CD8-positive, alpha-beta memory T cell (primary cell): ENCODE measurements around the gene NPPB. TPM values are rescaled to one million over a fixed set of nuclear protein-coding genes. Genes with fewer than 3 reads are reported as not detected.

Experiments
- CTCF ChIA-PET: fragments of 350-600 bp; sonication (Branson Sonifier 250); formaldehyde crosslinking; loops from one replicate; lab custom pipeline; 2021; ENCODE audit warnings: antibody characterized with exemption; lab: Charles Lee
- POLR2A ChIA-PET: fragments of 350-600 bp; sonication (Branson Sonifier 250); formaldehyde crosslinking; loops from one replicate; lab custom pipeline; 2021; ENCODE audit warnings: antibody characterized with exemption; lab: Charles Lee
- DNase-seq, 5 donors: peaks; one replicate each; pipeline versions ENCODE4 v3.0.0 to v3.0.0-alpha.2; 2020 to 2022; ENCODE audit warnings: mixed read lengths in 1 of 5
- H3K27ac ChIP-seq: one replicate; pipeline ENCODE4 v1.7.0; 2013; ENCODE audit warnings: low read depth, mild to moderate bottlenecking, low read length, moderate library complexity
- H3K27me3 ChIP-seq: 2 replicates; pipeline ENCODE4 v1.7.0; 2013; ENCODE audit warnings: low read length, mild to moderate bottlenecking; ENCODE audit not compliant: insufficient read depth, poor library complexity, severe bottlenecking
- H3K36me3 ChIP-seq: 2 replicates; pipeline ENCODE4 v1.7.0; 2013; ENCODE audit warnings: mild to moderate bottlenecking, low read length, moderate library complexity; ENCODE audit not compliant: insufficient read depth
- H3K4me1 ChIP-seq: 2 replicates; pipeline ENCODE4 v1.7.0; 2013; ENCODE audit warnings: mild to moderate bottlenecking, low read length, moderate library complexity; ENCODE audit not compliant: insufficient read depth
- H3K4me3 ChIP-seq: 2 replicates; pipeline ENCODE4 v1.7.0; 2013; ENCODE audit warnings: mild to moderate bottlenecking, low read length
- H3K9me3 ChIP-seq: 2 replicates; pipeline ENCODE4 v1.7.0; 2013; ENCODE audit warnings: mild to moderate bottlenecking, low read length
- H3K27ac Mint-ChIP-seq, 8 donors: one replicate each; pipeline ENCODE4 v1.8.0; 2020 to 2021; ENCODE audit warnings: mixed read lengths in 8 of 8, mild to moderate bottlenecking in 6 of 8, inconsistent platforms in 3 of 8, moderate library complexity in 3 of 8
- H3K27me3 Mint-ChIP-seq, 2 donors: one replicate each; pipeline ENCODE4 v1.8.0; 2020 to 2021; ENCODE audit warnings: mixed read lengths in 2 of 2, mild to moderate bottlenecking in 1 of 2, moderate library complexity in 1 of 2
- H3K36me3 Mint-ChIP-seq, 3 donors: one replicate each; pipeline ENCODE4 v1.8.0; 2020 to 2021; ENCODE audit warnings: mixed read lengths in 3 of 3, inconsistent platforms in 1 of 3, mild to moderate bottlenecking in 1 of 3
- H3K4me1 Mint-ChIP-seq, 3 donors: one replicate each; pipeline ENCODE4 v1.8.0; 2020 to 2021; ENCODE audit warnings: mixed read lengths in 3 of 3, inconsistent platforms in 1 of 3, mild to moderate bottlenecking in 1 of 3
- H3K4me3 Mint-ChIP-seq, 7 donors: one replicate each; pipeline ENCODE4 v1.8.0; 2020 to 2021; ENCODE audit warnings: mixed read lengths in 7 of 7, mild to moderate bottlenecking in 6 of 7, moderate library complexity in 4 of 7, inconsistent platforms in 2 of 7
- H3K9me3 Mint-ChIP-seq, 5 donors: one replicate each; pipeline ENCODE4 v1.8.0; 2020 to 2022; ENCODE audit warnings: mixed read lengths in 5 of 5, mild to moderate bottlenecking in 3 of 5, moderate library complexity in 2 of 5, inconsistent platforms in 1 of 5
- polyA plus RNA-seq: library from polyadenylated mRNA; unstranded; fragments of 300-500 nt; fragmentation: Illumina TruSeq; gene quantifications from one replicate; pipeline ENCODE4 v1.2.3, GENCODE V29; 2021
- total RNA-seq, 2 experiments: library from RNA; stranded (reverse); gene quantifications; one replicate each; pipeline ENCODE4 v1.2.3, GENCODE V29; 2021

NPPB gene
- total and polyA plus RNA-seq, 3 experiments from 2014 or later: not detected

DNA sequence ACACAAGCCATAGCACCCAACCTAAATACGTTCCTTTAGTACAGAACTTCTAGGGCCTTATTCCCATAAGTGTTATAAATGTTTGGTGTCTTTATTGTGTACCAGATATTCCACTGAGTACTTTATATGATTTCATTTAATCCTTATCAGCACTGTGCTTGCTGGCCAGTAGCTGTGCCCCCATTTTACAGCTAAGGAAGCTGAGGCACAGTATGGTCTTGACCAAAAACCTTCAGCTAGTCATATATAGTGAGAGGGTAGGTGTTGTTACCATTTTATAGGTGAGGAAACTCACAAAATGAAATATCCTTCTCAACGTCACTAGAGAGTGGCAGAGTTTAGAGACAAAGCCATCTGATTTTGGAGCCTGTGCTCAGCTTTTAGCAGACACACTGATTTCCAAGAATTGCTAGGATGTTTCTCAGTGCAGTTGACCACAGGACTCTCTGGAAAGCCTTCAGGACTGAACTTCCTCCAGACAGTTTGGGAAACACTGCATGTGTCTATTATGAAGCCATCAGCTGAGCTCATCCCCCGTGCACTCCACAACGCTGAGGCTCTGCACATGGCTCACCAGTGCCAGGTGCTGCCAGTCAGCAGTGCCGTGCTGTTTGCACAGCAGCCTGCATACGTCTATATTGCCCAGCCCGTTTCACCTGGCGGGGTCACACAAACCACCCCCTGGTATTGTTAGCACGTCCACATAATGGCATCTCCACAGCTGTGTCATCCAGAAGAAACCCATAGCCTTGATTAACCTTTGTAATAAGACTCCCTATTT lies 26.6 kb downstream of the NPPB start:
- Mint-ChIP-seq H3K36me3 (peaks cover 0 to 81% (median 14%) of the 10 kb centered on the region in 3 donors), H3K27ac (peak overlapping the region in 1 of 8 donors; percentile 70), H3K27me3 (no peaks in the 10 kb centered on the region), H3K9me3 (no peaks in the 10 kb centered on the region), H3K4me3 (no peak overlapping the region), H3K4me1 (no peaks in the 10 kb centered on the region)
- POLR2A ChIA-PET: no interaction called here
- H3K36me3 ChIP-seq: peaks cover 34% of the 10 kb centered on the region
- no peaks in the 10 kb centered on the region for H3K9me3 ChIP-seq
- H3K4me1 ChIP-seq: no peaks in the 10 kb centered on the region
- no peak for DNase-seq
- no peak overlapping the region for H3K4me3 ChIP-seq
- no peaks in the 10 kb centered on the region for H3K27me3 ChIP-seq
- no peak overlapping the region for H3K27ac ChIP-seq
- CTCF ChIA-PET: no interaction called here

DNA sequence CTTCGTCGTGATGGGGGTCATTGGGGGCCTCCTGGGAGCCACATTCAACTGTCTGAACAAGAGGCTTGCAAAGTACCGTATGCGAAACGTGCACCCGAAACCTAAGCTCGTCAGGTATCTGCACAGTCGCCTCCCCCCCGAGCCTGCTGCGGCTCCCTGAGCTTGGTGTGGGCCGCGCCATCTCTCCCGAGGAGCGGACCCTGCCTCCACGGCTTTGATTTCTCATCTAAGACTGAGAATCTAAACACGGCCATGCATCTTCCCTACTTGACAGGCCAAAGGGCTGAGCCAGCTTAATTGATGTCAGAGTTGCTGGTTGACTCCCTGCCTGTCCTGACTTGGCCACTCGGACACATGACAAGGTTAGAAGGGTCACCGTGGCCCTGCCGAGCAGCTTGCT lies 30.2 kb downstream of the NPPB start:
- H3K9me3 ChIP-seq: no peaks in the 10 kb centered on the region
- no peak overlapping the region for H3K27ac Mint-ChIP-seq
- no peak overlapping the region for H3K27ac ChIP-seq
- DNase-seq: no peak
- no peak overlapping the region for H3K4me3 ChIP-seq
- H3K4me3 Mint-ChIP-seq: no peak overlapping the region
- no peaks in the 10 kb centered on the region for H3K9me3 Mint-ChIP-seq
- no peaks in the 10 kb centered on the region for H3K4me1 ChIP-seq
- peaks cover 0 to 83% (median 7%) of the 10 kb centered on the region in 3 donors for H3K36me3 Mint-ChIP-seq
- peaks cover 25% of the 10 kb centered on the region for H3K36me3 ChIP-seq
- CTCF ChIA-PET: no interaction called here
- H3K4me1 Mint-ChIP-seq: no peaks in the 10 kb centered on the region
- no peaks in the 10 kb centered on the region for H3K27me3 Mint-ChIP-seq
- H3K27me3 ChIP-seq: no peaks in the 10 kb centered on the region
- POLR2A ChIA-PET: no interaction called here

DNA sequence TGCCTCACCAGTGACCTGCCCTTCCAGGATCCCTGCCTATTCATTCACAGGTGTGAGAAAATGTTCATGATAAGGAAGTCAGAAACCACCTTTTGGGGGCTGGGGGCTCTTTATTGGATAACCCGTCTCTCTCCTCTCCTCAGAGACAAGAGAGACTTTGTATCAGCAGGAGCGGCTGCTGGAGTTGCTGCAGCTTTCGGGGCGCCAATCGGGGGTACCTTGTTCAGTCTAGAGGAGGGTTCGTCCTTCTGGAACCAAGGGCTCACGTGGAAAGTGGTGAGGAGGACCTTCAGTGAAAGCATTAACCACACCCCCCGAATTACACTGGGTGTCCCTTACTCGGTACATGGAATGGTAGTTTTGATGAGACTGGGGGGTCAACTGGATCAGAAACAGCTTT lies 31.8 kb downstream of the NPPB start:
- H3K27me3 Mint-ChIP-seq: no peaks in the 10 kb centered on the region
- no peak for DNase-seq
- H3K36me3 ChIP-seq: peaks cover 22% of the 10 kb centered on the region
- H3K4me1 ChIP-seq: no peaks in the 10 kb centered on the region
- H3K4me3 Mint-ChIP-seq: no peak overlapping the region
- H3K9me3 ChIP-seq: no peaks in the 10 kb centered on the region
- H3K27ac Mint-ChIP-seq: peak overlapping the region in 1 of 8 donors; percentile 50
- H3K27me3 ChIP-seq: no peaks in the 10 kb centered on the region
- H3K36me3 Mint-ChIP-seq: peaks cover 0 to 79% (median 7%) of the 10 kb centered on the region in 3 donors
- no peaks in the 10 kb centered on the region for H3K9me3 Mint-ChIP-seq
- ChIA-PET CTCF (no interaction called here), POLR2A (no interaction called here)
- no peak overlapping the region for H3K4me3 ChIP-seq
- H3K27ac ChIP-seq: no peak overlapping the region
- H3K4me1 Mint-ChIP-seq: no peaks in the 10 kb centered on the region

DNA sequence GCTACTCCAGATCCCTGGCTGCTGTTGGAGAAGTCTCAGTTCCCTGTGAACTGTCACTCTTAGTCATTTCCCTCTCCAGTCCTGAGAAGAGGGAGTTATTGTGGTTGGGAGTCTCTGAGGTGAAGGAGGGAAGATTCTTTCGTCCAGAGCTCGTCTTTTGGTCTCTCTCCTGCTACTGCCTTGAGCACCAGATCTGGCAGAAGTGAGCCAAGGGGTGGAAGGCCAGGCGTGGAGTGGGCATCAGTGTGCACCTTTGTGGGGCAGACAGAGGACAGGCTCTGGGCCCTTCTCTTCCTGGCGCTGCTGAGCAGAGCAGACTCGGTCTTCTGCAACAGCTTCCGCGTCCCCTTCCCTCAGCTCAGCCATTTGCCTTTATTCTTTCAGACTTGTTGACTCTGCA lies 33.6 kb downstream of the NPPB start:
- CTCF ChIA-PET: no interaction called here
- H3K9me3 ChIP-seq: no peaks in the 10 kb centered on the region
- no peak overlapping the region for H3K4me3 ChIP-seq
- no peak overlapping the region for H3K27ac Mint-ChIP-seq
- no peak for DNase-seq
- H3K4me1 Mint-ChIP-seq: no peaks in the 10 kb centered on the region
- H3K27me3 ChIP-seq: no peaks in the 10 kb centered on the region
- no peak overlapping the region for H3K27ac ChIP-seq
- H3K36me3 ChIP-seq: peaks cover 22% of the 10 kb centered on the region
- no peaks in the 10 kb centered on the region for H3K9me3 Mint-ChIP-seq
- no peaks in the 10 kb centered on the region for H3K27me3 Mint-ChIP-seq
- no peaks in the 10 kb centered on the region for H3K4me1 ChIP-seq
- POLR2A ChIA-PET: no interaction called here
- peaks cover 0 to 82% (median 8%) of the 10 kb centered on the region in 3 donors for H3K36me3 Mint-ChIP-seq
- H3K4me3 Mint-ChIP-seq: no peak overlapping the region

DNA sequence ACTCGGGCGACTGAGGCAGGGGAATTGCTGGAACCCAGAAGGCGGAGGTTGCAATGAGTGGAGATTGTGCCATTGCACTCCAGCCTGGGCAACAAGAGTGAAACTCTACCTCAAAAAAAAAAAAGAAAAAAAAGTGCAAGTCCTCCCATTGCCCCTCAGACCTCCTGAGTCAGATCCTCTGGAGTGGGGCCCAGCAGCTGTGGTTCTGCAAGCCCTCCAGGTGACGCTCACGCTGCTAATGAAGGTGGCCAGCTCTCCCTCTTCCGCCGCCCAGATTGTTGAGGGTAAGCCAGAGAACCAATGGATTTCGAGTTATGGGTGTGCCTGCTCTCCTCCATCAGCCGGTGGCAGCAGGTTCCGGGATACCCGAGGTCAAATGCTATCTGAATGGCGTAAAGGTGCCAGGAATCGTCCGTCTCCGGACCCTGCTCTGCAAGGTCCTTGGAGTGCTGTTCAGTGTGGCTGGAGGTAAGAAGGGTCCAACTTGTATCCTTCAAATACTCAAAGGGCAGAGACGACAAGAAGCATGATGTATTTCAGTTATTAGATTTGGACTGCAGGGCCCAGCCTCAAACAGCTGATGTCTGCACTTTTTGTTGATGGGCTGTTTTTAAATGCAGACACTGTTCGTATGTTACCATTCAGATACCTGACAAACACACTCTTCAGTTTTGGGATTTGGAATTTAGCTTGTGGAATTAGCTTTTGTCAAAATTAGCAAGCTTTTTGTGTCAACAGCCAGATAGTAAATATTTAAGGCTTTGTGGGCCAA lies 35.2 kb downstream of the NPPB start:
- no peak overlapping the region for H3K27ac ChIP-seq
- no peak overlapping the region for H3K4me3 ChIP-seq
- H3K27me3 ChIP-seq: no peaks in the 10 kb centered on the region
- no peak for DNase-seq
- Mint-ChIP-seq H3K4me1 (no peaks in the 10 kb centered on the region), H3K9me3 (no peaks in the 10 kb centered on the region), H3K27me3 (no peaks in the 10 kb centered on the region), H3K4me3 (no peak overlapping the region), H3K27ac (peak overlapping the region in 1 of 8 donors; percentile 10), H3K36me3 (peaks cover 0 to 83% (median 8%) of the 10 kb centered on the region in 3 donors)
- H3K4me1 ChIP-seq: no peaks in the 10 kb centered on the region
- H3K36me3 ChIP-seq: peaks cover 24% of the 10 kb centered on the region
- ChIA-PET POLR2A (no interaction called here), CTCF (interaction anchor here (1.3 kb wide), 1 partner anchor 15 kb away, joined by 3 read pairs; no protein-coding TSS in a partner anchor)
- no peaks in the 10 kb centered on the region for H3K9me3 ChIP-seq

DNA sequence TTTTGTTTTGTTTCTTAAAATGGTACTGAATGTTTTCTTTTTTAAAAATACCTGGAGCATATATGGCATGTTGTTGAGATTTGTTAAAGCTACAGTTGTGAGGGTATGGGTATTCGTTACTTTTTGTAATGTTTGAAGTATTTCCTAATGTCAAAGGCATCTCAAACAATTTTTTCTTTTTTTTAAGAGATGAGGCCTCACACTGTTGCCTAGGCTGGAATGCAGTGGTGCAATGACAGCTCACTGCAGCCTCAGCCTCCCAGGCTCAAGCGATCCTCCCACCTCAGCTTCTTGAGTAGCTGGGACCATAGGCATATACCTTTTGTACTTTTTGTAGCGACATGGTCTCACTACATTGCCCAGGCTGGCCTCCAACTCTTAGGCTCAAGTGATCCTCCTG lies 36.7 kb downstream of the NPPB start:
- Mint-ChIP-seq H3K9me3 (no peaks in the 10 kb centered on the region), H3K27me3 (no peaks in the 10 kb centered on the region), H3K27ac (peak overlapping the region in 1 of 8 donors; percentile 21), H3K4me1 (no peaks in the 10 kb centered on the region), H3K36me3 (peaks cover 0 to 83% (median 5%) of the 10 kb centered on the region in 3 donors), H3K4me3 (no peak overlapping the region)
- peaks cover 19% of the 10 kb centered on the region for H3K36me3 ChIP-seq
- DNase-seq: no peak
- H3K27me3 ChIP-seq: no peaks in the 10 kb centered on the region
- ChIA-PET CTCF (no interaction called here), POLR2A (no interaction called here)
- H3K27ac ChIP-seq: no peak overlapping the region
- no peaks in the 10 kb centered on the region for H3K9me3 ChIP-seq
- no peaks in the 10 kb centered on the region for H3K4me1 ChIP-seq
- H3K4me3 ChIP-seq: no peak overlapping the region

DNA sequence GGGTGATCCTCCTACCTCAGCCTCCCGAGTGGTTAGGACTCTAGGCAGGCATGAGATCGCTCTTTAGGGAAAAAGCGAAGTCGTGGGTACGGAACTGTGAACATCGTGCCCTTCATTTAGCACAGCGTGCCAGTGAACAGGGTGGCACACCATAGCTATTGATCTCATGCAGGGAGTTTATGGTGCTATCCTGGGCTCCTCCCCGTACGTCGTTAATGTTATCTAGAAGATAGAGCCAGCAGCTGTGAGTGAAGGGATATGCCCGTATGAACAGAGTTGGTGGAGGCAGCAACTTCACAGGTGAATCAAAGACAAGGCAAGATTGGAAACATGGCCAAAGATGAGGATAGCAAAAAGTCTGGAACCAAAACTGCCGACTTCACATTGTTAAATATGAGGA lies 41.6 kb downstream of the NPPB start:
- H3K4me1 ChIP-seq: no peaks in the 10 kb centered on the region
- no peak for DNase-seq
- H3K27me3 Mint-ChIP-seq: no peaks in the 10 kb centered on the region
- H3K4me1 Mint-ChIP-seq: peaks cover 0 to 4% (median 3%) of the 10 kb centered on the region in 3 donors
- POLR2A ChIA-PET: no interaction called here
- H3K4me3 ChIP-seq: no peak overlapping the region
- no peak overlapping the region for H3K27ac Mint-ChIP-seq
- no peak overlapping the region for H3K4me3 Mint-ChIP-seq
- no peaks in the 10 kb centered on the region for H3K9me3 ChIP-seq
- peaks cover 29% of the 10 kb centered on the region for H3K36me3 ChIP-seq
- H3K9me3 Mint-ChIP-seq: no peaks in the 10 kb centered on the region
- H3K36me3 Mint-ChIP-seq: peaks cover 0 to 74% (median 15%) of the 10 kb centered on the region in 3 donors
- no peaks in the 10 kb centered on the region for H3K27me3 ChIP-seq
- no peak overlapping the region for H3K27ac ChIP-seq
- CTCF ChIA-PET: no interaction called here

DNA sequence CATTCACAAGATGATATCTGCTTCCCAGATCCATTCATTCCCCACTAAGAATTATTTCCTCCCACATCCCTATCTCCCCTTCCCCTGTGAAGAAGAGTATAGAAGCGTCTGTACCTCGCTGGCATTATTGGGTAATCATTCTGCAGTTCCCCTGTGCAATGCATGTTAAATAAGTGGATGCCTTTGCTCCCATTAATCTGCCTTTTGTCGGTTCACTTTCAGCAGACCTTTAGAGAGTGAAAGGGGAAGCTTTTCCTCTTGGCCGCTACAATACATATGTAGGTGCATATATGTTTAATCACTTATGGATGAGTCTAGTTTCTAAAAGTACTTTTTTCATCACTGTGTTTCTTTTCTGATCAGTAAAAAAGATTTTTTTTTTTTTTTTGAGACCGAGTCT lies 45.7 kb downstream of the NPPB start:
- H3K27ac Mint-ChIP-seq: no peak overlapping the region
- no peaks in the 10 kb centered on the region for H3K4me1 ChIP-seq
- no peak overlapping the region for H3K4me3 ChIP-seq
- ChIA-PET CTCF (no interaction called here), POLR2A (no interaction called here)
- DNase-seq: no peak
- no peaks in the 10 kb centered on the region for H3K9me3 Mint-ChIP-seq
- H3K27me3 Mint-ChIP-seq: no peaks in the 10 kb centered on the region
- H3K4me3 Mint-ChIP-seq: no peak overlapping the region
- H3K36me3 Mint-ChIP-seq: peaks cover 0 to 72% (median 20%) of the 10 kb centered on the region in 3 donors
- peaks cover 4 to 15% (median 13%) of the 10 kb centered on the region in 3 donors for H3K4me1 Mint-ChIP-seq
- H3K27ac ChIP-seq: no peak overlapping the region
- H3K27me3 ChIP-seq: no peaks in the 10 kb centered on the region
- no peaks in the 10 kb centered on the region for H3K9me3 ChIP-seq
- H3K36me3 ChIP-seq: peaks cover 22% of the 10 kb centered on the region
